Brain microvascular endothelial cell (primary cell): Measurements from ENCODE around the gene FNDC3B.

Experiments used
- DNase-seq: peaks from one replicate; pipeline ENCODE4 v3.0.0-alpha.2; 2020
- H3K27ac ChIP-seq: fragments of 250-450 bp; sonication (Bioruptor Pico); 2 replicates; pipeline ENCODE4 v1.5.1; 2020; ENCODE audit warnings: mild to moderate bottlenecking, moderate library complexity
- H3K27me3 ChIP-seq: fragments of 250-450 bp; sonication (Bioruptor Pico); replicated peaks from 2 replicates; pipeline ENCODE4 v1.5.1; 2020; ENCODE audit warnings: mild to moderate bottlenecking
- H3K36me3 ChIP-seq: fragments of 250-450 bp; sonication (Bioruptor Pico); replicated peaks from 2 replicates; pipeline ENCODE4 v1.5.1; 2020; ENCODE audit warnings: mild to moderate bottlenecking
- H3K4me3 ChIP-seq: 2 replicates; pipeline ENCODE4 v1.5.1; 2011; ENCODE audit warnings: low read depth, mild to moderate bottlenecking, control low read depth, low read length, moderate library complexity
- CTCF ChIP-seq: IDR thresholded peaks from 2 replicates; pipeline ENCODE4 v1.5.1; 2011; ENCODE audit warnings: low read depth, mild to moderate bottlenecking, moderate library complexity, low read length, control low read depth, inconsistent platforms; ENCODE audit errors: missing control alignments
- in situ Hi-C: cut with HindIII; loops from 2 replicates; pipeline ENCODE4 v1.10.0; 2017; ENCODE audit warnings: low sequenced_read_pairs, low pct_ligation_motif_present

The FNDC3B gene

GRCh38 chr3:172441581-172441980 is 402.2 kb downstream of the FNDC3B start:
- in situ Hi-C loops = no loop called here
- no peak for DNase-seq
- H3K27ac ChIP-seq = no peak overlapping the region
- H3K36me3 ChIP-seq = no peaks in the 10 kb centered on the region
- H3K27me3 ChIP-seq = peaks cover 5% of the 10 kb centered on the region
- TF ChIP-seq CTCF = no peak
- no peak overlapping the region for H3K4me3 ChIP-seq

GRCh38 chr3:172442606-172443005 is 403.2 kb downstream of the FNDC3B start:
- no peak overlapping the region for H3K4me3 ChIP-seq
- in situ Hi-C loops = no loop called here
- no peak for DNase-seq
- no peak for TF ChIP-seq CTCF
- no peak overlapping the region for H3K27ac ChIP-seq
- H3K27me3 ChIP-seq = peaks cover 15% of the 10 kb centered on the region
- no peaks in the 10 kb centered on the region for H3K36me3 ChIP-seq

- no peak for DNase-seq
- H3K27me3 ChIP-seq = peaks cover 37% of the 10 kb centered on the region
- no peak overlapping the region for H3K4me3 ChIP-seq
- TF ChIP-seq CTCF = no peak
- H3K36me3 ChIP-seq = no peaks in the 10 kb centered on the region
- H3K27ac ChIP-seq = no peak overlapping the region
- in situ Hi-C loops = no loop called here
Observed at GRCh38 chr3:172444821-172445220, 405.4 kb downstream of the FNDC3B start.

DNA sequence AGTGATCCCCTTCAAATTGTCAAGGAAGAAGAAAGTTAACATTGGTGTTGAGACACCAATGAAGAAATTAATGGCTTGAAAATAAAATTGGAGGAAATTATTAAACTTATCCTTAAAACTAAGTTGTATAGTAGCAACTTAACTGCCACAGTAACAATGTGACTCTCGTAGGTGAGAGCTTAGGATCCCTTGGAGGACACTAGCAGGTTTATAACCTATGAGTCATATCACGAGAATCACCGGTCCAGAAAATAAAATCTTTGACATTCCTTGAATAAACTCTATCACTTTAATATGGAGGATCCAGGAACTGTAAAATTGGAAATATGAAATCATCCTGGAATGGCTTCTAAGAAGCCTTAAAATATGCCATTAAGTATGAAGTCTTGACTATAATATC is 406.8 kb downstream of the FNDC3B start:
- no peak for DNase-seq
- Histone ChIP-seq H3K27ac (no peak overlapping the region), H3K36me3 (no peaks in the 10 kb centered on the region), H3K27me3 (peaks cover 43% of the 10 kb centered on the region), H3K4me3 (no peak overlapping the region)
- no peak for TF ChIP-seq CTCF
- in situ Hi-C loops = no loop called here

DNA sequence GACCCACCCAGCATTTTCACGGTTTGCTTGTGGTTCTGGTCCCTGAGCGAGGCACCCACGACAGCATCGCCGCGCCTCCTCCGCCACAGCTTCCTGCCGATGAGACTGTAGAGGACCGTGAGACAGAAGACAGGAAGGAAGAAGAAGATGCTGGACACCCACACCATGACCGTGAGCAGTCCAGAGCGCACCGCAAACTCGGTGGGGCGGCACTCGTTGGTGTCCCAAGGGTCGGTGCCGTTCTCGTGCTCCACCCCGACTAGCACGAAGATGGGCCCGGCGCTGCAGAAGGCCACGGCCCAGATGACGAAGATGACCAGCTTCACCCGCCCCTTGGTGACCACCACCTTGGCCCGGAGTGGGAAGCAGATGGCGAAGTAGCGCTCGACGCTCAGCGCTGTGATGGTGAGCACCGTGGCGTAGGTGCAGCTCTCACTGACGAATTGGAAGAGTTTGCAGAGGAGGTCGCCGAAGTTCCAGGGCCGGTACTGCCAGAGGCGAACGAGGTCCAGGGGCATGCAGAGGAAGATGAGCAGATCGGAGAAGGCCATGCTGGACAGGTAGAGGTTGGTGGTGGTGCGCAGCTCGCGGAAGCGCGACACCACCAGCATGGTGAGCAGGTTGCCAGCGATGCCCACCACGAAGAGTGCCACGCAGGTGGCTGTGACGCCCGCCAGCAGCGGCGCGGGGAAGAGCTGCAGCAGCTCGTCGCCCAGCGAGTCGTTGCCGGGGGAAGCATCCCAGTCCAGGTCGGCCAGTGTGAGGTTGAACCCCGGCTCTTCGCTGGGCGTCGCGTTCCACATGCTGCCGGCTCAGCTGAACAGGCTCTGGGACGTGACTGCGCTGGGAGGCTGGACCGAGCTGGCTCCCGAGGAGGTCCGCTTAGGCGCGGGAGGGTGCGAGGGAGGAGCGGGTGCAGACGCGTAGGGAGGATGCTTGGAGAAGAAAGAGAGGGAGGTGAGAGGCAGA is 408.5 kb downstream of the FNDC3B start, which contains the start of gene GHSR:
Gene GHSR, minus strand, starts transcription at position 846 of the 969 bp plus-strand sequence. Its CDS starts 43 bp downstream, at position 803.
- DNase-seq = no peak

More for the DNA sequence above, 408.5 kb downstream of the FNDC3B start, which contains the start of gene GHSR:
- in situ Hi-C loops = no loop called here
- Histone ChIP-seq H3K27ac (no peak within 1 kb of the TSS), H3K4me3 (no peak within 1 kb of the TSS), H3K36me3 (no peaks in the 10 kb centered on the region), H3K27me3 (peaks cover 43% of the 10 kb centered on the region)
- TF ChIP-seq CTCF = no peak
